ENCODE results near the gene COX6A2. TPM values are rescaled to one million over a fixed set of nuclear protein-coding genes. Genes with fewer than 3 reads are reported as not detected.

COX6A2 gene
- not detected for total RNA-seq

DNA sequence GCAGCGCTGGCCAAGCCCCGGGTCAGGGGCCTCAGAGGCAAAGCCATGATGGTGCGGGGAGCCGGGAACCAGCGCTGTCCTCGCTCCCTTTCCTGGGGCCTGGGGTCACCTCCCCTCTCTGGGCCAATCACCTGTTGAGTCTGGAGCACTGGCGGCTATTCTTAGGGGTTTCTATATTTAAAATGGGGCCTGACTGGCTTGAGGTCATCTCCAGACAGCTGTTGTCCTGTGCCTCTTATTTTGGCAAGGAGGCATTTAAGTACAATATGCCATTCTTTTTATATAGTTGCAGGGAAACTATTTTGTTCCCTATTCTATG lies at the start of gene COX6A2:
Gene COX6A2 (minus strand): TSS at position 82 of the 319 bp plus-strand sequence. CDS start 35 bp downstream, at position 47.
- Histone ChIP-seq H3K4me1 (peaks cover 16% of the 10 kb centered on the region), H3K27me3 (no peaks in the 10 kb centered on the region), H3K9me3 (no peaks in the 10 kb centered on the region), H3K27ac (no peak within 1 kb of the TSS), H3K4me3 (peak within 1 kb of the TSS; percentile 44), H3K36me3 (no peaks in the 10 kb centered on the region)
- WGBS: 69% methylated on average over 7 of the region's 7 CpGs
- TF ChIP-seq POLR2A (IDR thresholded peaks at IDR 0.05) (no peak), CTCF (IDR thresholded peaks at IDR 0.05) (no peak), EP300 (IDR thresholded peaks at IDR 0.05) (no peak), POLR2AphosphoS5 (IDR thresholded peaks at IDR 0.05) (no peak)
- no peak for DNase-seq (ENCODE audit: low spot score in 2 of 2)

DNA sequence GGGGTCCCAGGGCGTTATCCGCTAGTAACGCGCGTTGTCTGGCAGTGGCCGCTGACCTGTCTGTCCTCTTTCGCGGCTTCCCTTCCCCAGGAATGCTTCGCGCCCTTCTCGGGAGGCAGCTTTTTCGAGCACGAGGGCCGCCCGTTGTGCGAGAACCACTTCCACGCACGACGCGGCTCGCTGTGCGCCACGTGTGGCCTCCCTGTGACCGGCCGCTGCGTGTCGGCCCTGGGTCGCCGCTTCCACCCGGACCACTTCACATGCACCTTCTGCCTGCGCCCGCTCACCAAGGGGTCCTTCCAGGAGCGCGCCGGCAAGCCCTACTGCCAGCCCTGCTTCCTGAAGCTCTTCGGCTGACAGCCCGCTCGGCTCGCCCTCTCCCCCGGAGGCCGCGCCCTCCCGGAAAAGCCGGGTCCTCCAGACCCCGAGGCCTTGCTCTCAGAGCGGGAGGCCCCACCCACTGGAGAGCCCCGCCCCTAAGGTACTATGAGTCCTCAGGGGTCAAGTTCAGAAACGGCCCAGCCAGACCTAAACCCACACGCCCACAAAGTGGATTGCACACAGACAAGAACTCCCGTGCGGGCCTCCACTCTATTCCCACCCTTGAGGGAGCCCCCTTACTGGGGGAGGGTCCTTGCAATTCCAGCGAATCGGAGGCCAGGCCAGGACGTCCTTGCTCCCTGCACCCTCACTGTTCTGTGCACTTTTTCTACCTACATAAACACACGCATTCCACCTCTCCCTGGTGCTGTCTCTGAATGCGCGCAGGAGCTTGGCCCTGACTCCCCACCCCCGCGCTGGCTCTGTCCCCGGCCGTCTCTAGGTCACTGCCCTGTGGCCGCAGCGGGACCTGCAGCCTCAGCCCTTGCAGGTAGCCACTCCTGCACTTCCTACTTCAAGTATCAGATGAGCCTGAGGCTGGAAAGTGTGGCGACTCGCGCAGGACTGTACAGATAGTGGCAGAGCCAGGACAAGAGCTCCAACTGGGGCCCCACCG lies 49.4 kb upstream of the COX6A2 start:
- WGBS: 63% methylated on average over 48 of the region's 67 CpGs
- DNase-seq (ENCODE audit: low spot score in 2 of 2): peak in 1 of 2 donors; percentile 78
- peaks cover 41% of the 10 kb centered on the region for H3K36me3 ChIP-seq

GRCh38 chr16:31476303-31477219 lies 48.4 kb upstream of the COX6A2 start:
- Histone ChIP-seq H3K4me1 (peaks cover 52% of the 10 kb centered on the region), H3K9me3 (no peaks in the 10 kb centered on the region), H3K27ac (peak overlapping the region; percentile 39), H3K4me3 (peak overlapping the region; percentile 43), H3K27me3 (no peaks in the 10 kb centered on the region), H3K36me3 (peaks cover 41% of the 10 kb centered on the region)
- peak; percentile 88 to 91 for DNase-seq (ENCODE audit: low spot score in 2 of 2)
- WGBS: 35% methylated on average over 40 of the region's 68 CpGs
- TF ChIP-seq EP300 (IDR thresholded peaks at IDR 0.05): no peak
- no peak for TF ChIP-seq POLR2AphosphoS5 (IDR thresholded peaks at IDR 0.05)

More for the DNA sequence above, 49.4 kb upstream of the COX6A2 start:
- Histone ChIP-seq H3K4me1 (peaks cover 42% of the 10 kb centered on the region), H3K4me3 (peak overlapping the region; percentile 43), H3K27ac (peak overlapping the region; percentile 19), H3K27me3 (no peaks in the 10 kb centered on the region), H3K9me3 (no peaks in the 10 kb centered on the region)
- TF ChIP-seq POLR2AphosphoS5 (IDR thresholded peaks at IDR 0.05) (peak in 1 of 3 donors; percentile 41), CTCF (IDR thresholded peaks at IDR 0.05) (no peak), POLR2A (IDR thresholded peaks at IDR 0.05) (no peak), EP300 (IDR thresholded peaks at IDR 0.05) (no peak)

DNA sequence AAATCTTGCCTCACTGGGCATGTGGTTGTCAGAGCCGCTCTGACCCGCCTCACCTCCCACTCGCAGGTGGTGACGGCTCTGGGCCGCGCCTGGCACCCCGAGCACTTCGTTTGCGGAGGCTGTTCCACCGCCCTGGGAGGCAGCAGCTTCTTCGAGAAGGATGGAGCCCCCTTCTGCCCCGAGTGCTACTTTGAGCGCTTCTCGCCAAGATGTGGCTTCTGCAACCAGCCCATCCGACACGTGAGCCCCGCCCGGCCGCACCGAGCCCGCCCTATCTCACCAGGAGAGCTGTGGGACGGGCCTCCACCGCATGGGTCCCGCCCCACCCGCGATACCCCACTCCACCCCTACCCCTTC lies 47.8 kb upstream of the COX6A2 start:
- peaks cover 57% of the 10 kb centered on the region for H3K4me1 ChIP-seq
- no peak overlapping the region for H3K27ac ChIP-seq
- no peak for TF ChIP-seq EP300 (IDR thresholded peaks at IDR 0.05)
- TF ChIP-seq POLR2AphosphoS5 (IDR thresholded peaks at IDR 0.05): no peak
- TF ChIP-seq POLR2A (IDR thresholded peaks at IDR 0.05): no peak
- no peak for TF ChIP-seq CTCF (IDR thresholded peaks at IDR 0.05)
- no peak for DNase-seq (ENCODE audit: low spot score in 2 of 2)
- peaks cover 41% of the 10 kb centered on the region for H3K36me3 ChIP-seq
- WGBS: 60% methylated on average over 11 of the region's 26 CpGs
- peak overlapping the region; percentile 43 for H3K4me3 ChIP-seq
- no peaks in the 10 kb centered on the region for H3K9me3 ChIP-seq
- H3K27me3 ChIP-seq: no peaks in the 10 kb centered on the region

DNA sequence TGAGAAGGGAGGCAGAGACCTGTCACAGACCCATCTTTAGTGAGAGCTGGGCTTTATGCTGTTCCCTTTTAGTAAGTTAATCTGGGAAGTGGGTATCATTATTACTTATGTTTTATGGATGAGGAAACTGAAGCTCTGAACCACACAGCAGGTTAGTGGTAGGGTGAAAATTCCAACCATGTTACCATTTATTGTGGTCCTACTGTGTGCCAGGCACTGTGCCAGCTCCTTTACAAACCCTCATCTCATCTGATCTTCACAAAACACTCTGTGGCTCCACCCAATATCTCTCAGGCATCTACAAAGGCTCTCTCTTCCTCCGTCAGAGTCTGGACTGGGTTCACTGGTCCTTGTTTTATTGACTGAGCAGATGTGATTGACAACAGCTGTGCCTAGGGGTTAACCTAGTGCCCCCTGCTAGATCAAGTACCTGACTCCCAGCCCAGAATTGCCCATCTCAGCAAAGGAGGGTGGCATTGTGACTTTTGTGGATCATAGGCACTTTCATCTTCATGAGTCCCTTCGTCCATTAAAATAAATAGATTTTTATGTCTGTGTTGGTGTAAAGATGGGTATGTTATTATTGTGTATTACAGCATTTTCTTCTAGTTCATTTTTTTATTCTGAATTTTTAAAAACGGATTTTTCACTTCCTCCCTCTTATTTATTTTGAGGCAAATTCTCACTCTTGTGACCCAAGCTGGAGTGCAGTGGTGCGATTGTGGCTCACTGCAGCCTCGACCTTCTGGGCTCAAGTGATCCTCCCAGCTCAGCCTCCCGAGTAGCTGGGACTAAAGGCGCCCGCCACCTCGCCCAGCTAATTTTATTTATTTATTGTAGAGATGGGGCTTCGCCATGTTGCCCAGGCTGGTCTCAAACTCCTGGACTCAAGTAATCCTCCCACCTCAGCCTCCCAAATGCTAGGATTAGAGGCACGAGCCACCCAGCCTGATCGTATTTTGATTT lies 46.9 kb upstream of the COX6A2 start:
- WGBS: 93% methylated on average over 12 of the region's 12 CpGs
- Histone ChIP-seq H3K27ac (no peak overlapping the region), H3K9me3 (no peaks in the 10 kb centered on the region), H3K4me1 (peaks cover 55% of the 10 kb centered on the region), H3K4me3 (no peak overlapping the region), H3K36me3 (peaks cover 41% of the 10 kb centered on the region), H3K27me3 (no peaks in the 10 kb centered on the region)
- no peak for TF ChIP-seq POLR2A (IDR thresholded peaks at IDR 0.05)
- no peak for TF ChIP-seq EP300 (IDR thresholded peaks at IDR 0.05)
- TF ChIP-seq CTCF (IDR thresholded peaks at IDR 0.05): no peak
- TF ChIP-seq POLR2AphosphoS5 (IDR thresholded peaks at IDR 0.05): no peak
- no peak for DNase-seq (ENCODE audit: low spot score in 2 of 2)

All from suprapubic skin (tissue), 4 donors.